ENCODE data around the gene KRTAP1-1.

KRTAP1-1 gene

DNA sequence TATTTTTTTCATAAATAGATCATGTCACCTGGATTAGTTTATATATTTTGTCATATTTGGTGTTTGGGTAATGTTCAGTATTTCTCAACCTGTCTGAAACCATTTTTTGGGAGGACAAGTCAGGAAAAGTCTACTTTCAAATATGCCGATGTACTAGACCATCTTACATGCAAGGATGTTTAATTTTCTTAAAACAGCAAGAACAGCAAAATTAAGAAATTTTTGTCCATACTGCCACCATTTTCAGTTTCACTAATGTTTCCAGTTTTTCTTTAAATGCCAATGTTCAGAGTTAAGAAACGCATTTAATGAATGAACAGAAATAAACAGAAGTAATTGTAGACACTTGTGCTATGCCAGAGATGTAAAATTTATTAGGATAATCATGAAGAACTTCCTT lies 48.2 kb downstream of the KRTAP1-1 start:
- Histone ChIP-seq H4K20me1 (ENCODE audit: control insufficient read depth, insufficient read depth, low read depth, low read length) (no peaks in the 10 kb centered on the region), H3K9me3 (ENCODE audit: control insufficient read depth, insufficient read depth, low read length) (no peaks in the 10 kb centered on the region), H3K9me2 (replicated peaks; ENCODE audit: control insufficient read depth, low read length) (no peaks in the 10 kb centered on the region), H3F3A (ENCODE audit: control insufficient read depth, insufficient read depth) (no peaks in the 10 kb centered on the region), H3K4me1 (ENCODE audit: control insufficient read depth, low read length) (no peaks in the 10 kb centered on the region), H3K79me2 (ENCODE audit: control insufficient read depth, low read length) (no peaks in the 10 kb centered on the region), H3K27ac (ENCODE audit: low read depth, low read length) (no peak overlapping the region), H3K4me2 (ENCODE audit: low read length) (no peak overlapping the region), H3K4me3 (ENCODE audit: low read length) (no peak overlapping the region), H3K36me3 (ENCODE audit: control insufficient read depth, low read length) (no peaks in the 10 kb centered on the region), H3K27me3 (ENCODE audit: control insufficient read depth, low read length) (peaks cover 25% of the 10 kb centered on the region)
- TF ChIP-seq, protein P1, sequence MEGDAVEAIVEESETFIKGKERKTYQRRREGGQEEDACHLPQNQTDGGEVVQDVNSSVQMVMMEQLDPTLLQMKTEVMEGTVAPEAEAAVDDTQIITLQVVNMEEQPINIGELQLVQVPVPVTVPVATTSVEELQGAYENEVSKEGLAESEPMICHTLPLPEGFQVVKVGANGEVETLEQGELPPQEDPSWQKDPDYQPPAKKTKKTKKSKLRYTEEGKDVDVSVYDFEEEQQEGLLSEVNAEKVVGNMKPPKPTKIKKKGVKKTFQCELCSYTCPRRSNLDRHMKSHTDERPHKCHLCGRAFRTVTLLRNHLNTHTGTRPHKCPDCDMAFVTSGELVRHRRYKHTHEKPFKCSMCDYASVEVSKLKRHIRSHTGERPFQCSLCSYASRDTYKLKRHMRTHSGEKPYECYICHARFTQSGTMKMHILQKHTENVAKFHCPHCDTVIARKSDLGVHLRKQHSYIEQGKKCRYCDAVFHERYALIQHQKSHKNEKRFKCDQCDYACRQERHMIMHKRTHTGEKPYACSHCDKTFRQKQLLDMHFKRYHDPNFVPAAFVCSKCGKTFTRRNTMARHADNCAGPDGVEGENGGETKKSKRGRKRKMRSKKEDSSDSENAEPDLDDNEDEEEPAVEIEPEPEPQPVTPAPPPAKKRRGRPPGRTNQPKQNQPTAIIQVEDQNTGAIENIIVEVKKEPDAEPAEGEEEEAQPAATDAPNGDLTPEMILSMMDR (IDR thresholded peaks at IDR 0.05; ENCODE audit: low read depth, low read length, poor library complexity, severe bottlenecking) = no peak
- no peak for TF ChIP-seq EZH2phosphoT487 (IDR thresholded peaks at IDR 0.05; ENCODE audit: borderline replicate concordance, low read length)

DNA sequence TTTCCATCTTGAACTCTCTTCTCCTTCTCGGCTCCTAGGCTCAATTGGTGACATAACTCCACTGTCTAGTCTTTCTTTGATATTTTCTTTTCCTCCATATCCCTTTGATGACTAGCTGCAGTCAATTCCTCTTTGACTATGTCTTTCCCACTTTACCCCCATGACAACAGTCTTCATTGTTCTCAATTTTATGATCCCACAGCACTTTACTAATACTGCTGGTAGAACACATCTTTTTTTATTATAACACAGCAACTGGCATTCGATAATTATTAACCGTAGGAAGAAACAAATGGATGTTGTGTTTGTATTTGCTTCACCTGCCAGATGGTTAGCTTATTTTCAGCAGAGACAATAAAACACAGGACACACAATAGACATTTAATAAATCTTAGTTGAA lies 48.6 kb downstream of the KRTAP1-1 start:
- Histone ChIP-seq H3K27ac (ENCODE audit: low read depth, low read length) (no peak overlapping the region), H3K9me2 (replicated peaks; ENCODE audit: control insufficient read depth, low read length) (no peaks in the 10 kb centered on the region), H3K36me3 (ENCODE audit: control insufficient read depth, low read length) (no peaks in the 10 kb centered on the region), H3K4me3 (ENCODE audit: low read length) (no peak overlapping the region), H3K79me2 (ENCODE audit: control insufficient read depth, low read length) (no peaks in the 10 kb centered on the region), H3K9me3 (ENCODE audit: control insufficient read depth, insufficient read depth, low read length) (no peaks in the 10 kb centered on the region), H3F3A (ENCODE audit: control insufficient read depth, insufficient read depth) (no peaks in the 10 kb centered on the region), H3K4me1 (ENCODE audit: control insufficient read depth, low read length) (no peaks in the 10 kb centered on the region), H3K27me3 (ENCODE audit: control insufficient read depth, low read length) (peaks cover 23% of the 10 kb centered on the region), H4K20me1 (ENCODE audit: control insufficient read depth, insufficient read depth, low read depth, low read length) (no peaks in the 10 kb centered on the region), H3K4me2 (ENCODE audit: low read length) (no peak overlapping the region)
- no peak for TF ChIP-seq EZH2phosphoT487 (IDR thresholded peaks at IDR 0.05; ENCODE audit: borderline replicate concordance, low read length)
- TF ChIP-seq, protein P1 (IDR thresholded peaks at IDR 0.05; ENCODE audit: low read depth, low read length, poor library complexity, severe bottlenecking) = no peak
